Lung (tissue), 12 donors: ENCODE measurements around the gene ADAMTS5. TPM values are rescaled to one million over a fixed set of nuclear protein-coding genes. Genes with fewer than 3 reads are reported as not detected.

Experiments used
- ATAC-seq: fragments of 200-7000 bp; cut with Tn5 transposase; one replicate; pipeline ENCODE4 v1.9.1; 2020; ENCODE audit warnings: moderate number of reproducible peaks; ENCODE audit not compliant: insufficient read depth, low FRiP score
- DNase-seq, 3 donors: peaks; one replicate each; pipeline ENCODE4 v3.0.0-alpha.2; 2013 to 2017
- H3K27ac ChIP-seq, 2 donors: one replicate each; pipeline ENCODE4 v1.5.1; 2013; ENCODE audit warnings: mild to moderate bottlenecking in 2 of 2, moderate library complexity in 2 of 2, control low read depth in 1 of 2, inconsistent platforms in 1 of 2, low read depth in 1 of 2, low read length in 1 of 2
- H3K27me3 ChIP-seq, 3 donors: one replicate each; pipeline ENCODE4 v1.5.1; 2013; ENCODE audit warnings: low read length in 2 of 3; ENCODE audit not compliant: control insufficient read depth in 3 of 3, insufficient read depth in 3 of 3
- H3K36me3 ChIP-seq, 4 donors: one replicate each; pipeline ENCODE4 v1.5.1; 2013; ENCODE audit warnings: low read length in 4 of 4, mild to moderate bottlenecking in 1 of 4, moderate library complexity in 1 of 4; ENCODE audit not compliant: control insufficient read depth in 4 of 4, insufficient read depth in 4 of 4
- H3K4me1 ChIP-seq, 5 donors: one replicate each; pipeline ENCODE4 v1.5.1; 2013; ENCODE audit warnings: low read length in 5 of 5, mild to moderate bottlenecking in 2 of 5, moderate library complexity in 1 of 5; ENCODE audit not compliant: control insufficient read depth in 5 of 5, insufficient read depth in 5 of 5
- H3K4me3 ChIP-seq: one replicate; pipeline ENCODE4 v1.5.1; 2013; ENCODE audit warnings: mild to moderate bottlenecking, control low read depth, moderate library complexity
- H3K9ac ChIP-seq, 2 donors: one replicate each; pipeline ENCODE4 v1.5.1; 2013; ENCODE audit warnings: low read length in 2 of 2, control low read depth in 1 of 2; ENCODE audit not compliant: insufficient read depth in 1 of 2
- H3K9me3 ChIP-seq, 4 donors: one replicate each; pipeline ENCODE4 v1.5.1; 2013; ENCODE audit warnings: low read length in 3 of 4, mild to moderate bottlenecking in 1 of 4, moderate library complexity in 1 of 4; ENCODE audit not compliant: control insufficient read depth in 4 of 4, insufficient read depth in 3 of 4
- WGBS, 2 donors: extraction: QIAGEN DNeasy Blood & Tissue Kit; methylation state at CpG; one replicate each; pipeline ENCODE4 v1.1.7; 2013; 5-methylcytosine and 5-hydroxymethylcytosine counted together
- polyA plus RNA-seq, 2 donors: library from polyadenylated mRNA; stranded (reverse); fragments of 200-250 nt; gene quantifications; one replicate each; pipeline ENCODE4 v1.2.1, GENCODE V29; 2013
- total RNA-seq, 2 donors: library from RNA; depleted of rRNA in 1 of 2; stranded (reverse); fragments of >200 nt in 1 of 2; gene quantifications; one replicate each; pipeline ENCODE4 v1.2.1, GENCODE V29; 2014 to 2021
- TF ChIP-seq, protein P1 (sequence below): IDR thresholded peaks from 2 replicates; pipeline ENCODE4 v1.5.1; 2012; ENCODE audit warnings: mild to moderate bottlenecking; ENCODE audit errors: control extremely low read depth, extremely low read depth
- donor health status: control.
- donor health status: control.
- donor health status: Bipolar disorder and iron deficiency.
- donor health status: healthy.
- donor health status: DM: yes; HTN: yes; CAD: no.

ADAMTS5 gene
- total and polyA plus RNA-seq, 4 donors = 0.59 to 22.2 (median 2.8) TPM

DNA sequence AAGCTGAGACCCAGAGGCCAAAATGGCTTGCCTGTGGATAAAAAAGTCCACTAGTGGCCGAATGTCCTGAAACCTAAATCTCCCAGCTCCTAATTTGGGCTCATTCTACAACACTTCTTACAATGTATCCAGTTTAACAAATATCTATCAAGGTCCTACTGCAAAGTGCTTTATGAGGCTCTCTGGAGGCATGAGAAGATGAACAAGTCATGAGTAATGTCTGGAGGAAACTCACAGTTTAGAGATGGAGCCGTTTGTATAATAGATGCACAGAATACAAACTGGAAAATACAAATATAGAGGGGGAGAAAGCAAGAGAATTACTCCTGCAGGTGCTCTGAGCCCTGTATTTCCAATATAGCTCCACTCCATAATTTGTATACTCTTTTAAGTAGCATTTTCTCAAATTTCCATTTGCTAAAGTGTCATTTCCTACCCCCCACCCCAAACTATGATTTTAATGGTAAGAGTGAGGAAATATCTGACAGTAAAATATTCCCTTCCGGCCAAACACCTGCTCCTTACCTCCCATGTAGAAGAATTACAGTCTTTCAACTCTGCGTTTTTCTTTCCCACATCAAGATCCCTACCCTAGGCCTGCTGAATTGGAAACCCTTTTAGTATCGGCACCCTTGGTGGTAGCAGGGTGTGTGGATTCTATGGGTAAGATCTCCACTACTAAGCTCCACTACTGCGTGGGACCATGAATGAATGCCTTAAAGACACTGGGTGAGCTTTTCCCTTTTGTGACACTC lies 3.3 kb upstream of the ADAMTS5 start:
- DNase-seq (no peak), ATAC-seq (no peak)
- Histone ChIP-seq H3K9ac (no peak overlapping the region), H3K36me3 (no peaks in the 10 kb centered on the region), H3K4me3 (no peak overlapping the region), H3K27ac (no peak overlapping the region), H3K9me3 (no peaks in the 10 kb centered on the region), H3K4me1 (peaks cover 0 to 14% (median 0%) of the 10 kb centered on the region in 5 donors), H3K27me3 (peaks cover 3 to 46% (median 13%) of the 10 kb centered on the region in 3 donors)
- 81 to 87% methylated on average over 6 of the region's 6 CpGs for WGBS, 2 donors
- TF ChIP-seq, protein P1, sequence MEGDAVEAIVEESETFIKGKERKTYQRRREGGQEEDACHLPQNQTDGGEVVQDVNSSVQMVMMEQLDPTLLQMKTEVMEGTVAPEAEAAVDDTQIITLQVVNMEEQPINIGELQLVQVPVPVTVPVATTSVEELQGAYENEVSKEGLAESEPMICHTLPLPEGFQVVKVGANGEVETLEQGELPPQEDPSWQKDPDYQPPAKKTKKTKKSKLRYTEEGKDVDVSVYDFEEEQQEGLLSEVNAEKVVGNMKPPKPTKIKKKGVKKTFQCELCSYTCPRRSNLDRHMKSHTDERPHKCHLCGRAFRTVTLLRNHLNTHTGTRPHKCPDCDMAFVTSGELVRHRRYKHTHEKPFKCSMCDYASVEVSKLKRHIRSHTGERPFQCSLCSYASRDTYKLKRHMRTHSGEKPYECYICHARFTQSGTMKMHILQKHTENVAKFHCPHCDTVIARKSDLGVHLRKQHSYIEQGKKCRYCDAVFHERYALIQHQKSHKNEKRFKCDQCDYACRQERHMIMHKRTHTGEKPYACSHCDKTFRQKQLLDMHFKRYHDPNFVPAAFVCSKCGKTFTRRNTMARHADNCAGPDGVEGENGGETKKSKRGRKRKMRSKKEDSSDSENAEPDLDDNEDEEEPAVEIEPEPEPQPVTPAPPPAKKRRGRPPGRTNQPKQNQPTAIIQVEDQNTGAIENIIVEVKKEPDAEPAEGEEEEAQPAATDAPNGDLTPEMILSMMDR = no peak

DNA sequence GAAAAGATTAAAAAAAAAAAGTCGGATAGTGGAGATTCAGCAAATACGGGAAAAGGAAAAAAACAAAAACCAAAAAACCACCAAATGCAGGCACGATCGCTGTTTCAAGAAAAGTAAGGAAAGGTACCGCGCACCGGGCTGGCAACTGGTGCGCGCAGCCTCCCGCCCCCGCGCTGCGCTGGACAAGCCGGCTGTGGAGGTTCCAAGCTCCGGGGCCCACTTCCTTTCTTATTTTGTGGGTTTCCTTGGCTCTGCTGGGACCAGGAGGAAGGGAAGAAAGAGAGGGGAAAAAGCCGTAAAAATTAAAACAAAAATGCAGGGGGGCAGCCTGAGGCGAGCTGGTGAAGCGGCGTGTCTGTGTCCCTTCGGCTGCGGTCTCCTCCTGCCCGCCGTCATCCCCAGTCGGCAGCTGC lies 233 bp downstream of the ADAMTS5 start:
- peak in 1 of 3 donors; percentile 29 for DNase-seq
- H3K27me3 ChIP-seq = peaks cover 3 to 37% (median 13%) of the 10 kb centered on the region in 3 donors
- TF ChIP-seq, protein P1 = no peak
- peak overlapping the region in 1 of 2 donors; percentile 34 for H3K9ac ChIP-seq
- peak overlapping the region in 1 of 2 donors; percentile 65 for H3K27ac ChIP-seq
- no peaks in the 10 kb centered on the region for H3K9me3 ChIP-seq
- peaks cover 0 to 42% (median 5%) of the 10 kb centered on the region in 5 donors for H3K4me1 ChIP-seq
- 2 to 3% methylated on average over 24 of the region's 24 CpGs for WGBS, 2 donors
- no peaks in the 10 kb centered on the region for H3K36me3 ChIP-seq
- ATAC-seq = no peak
- H3K4me3 ChIP-seq = peak overlapping the region; percentile 6

DNA sequence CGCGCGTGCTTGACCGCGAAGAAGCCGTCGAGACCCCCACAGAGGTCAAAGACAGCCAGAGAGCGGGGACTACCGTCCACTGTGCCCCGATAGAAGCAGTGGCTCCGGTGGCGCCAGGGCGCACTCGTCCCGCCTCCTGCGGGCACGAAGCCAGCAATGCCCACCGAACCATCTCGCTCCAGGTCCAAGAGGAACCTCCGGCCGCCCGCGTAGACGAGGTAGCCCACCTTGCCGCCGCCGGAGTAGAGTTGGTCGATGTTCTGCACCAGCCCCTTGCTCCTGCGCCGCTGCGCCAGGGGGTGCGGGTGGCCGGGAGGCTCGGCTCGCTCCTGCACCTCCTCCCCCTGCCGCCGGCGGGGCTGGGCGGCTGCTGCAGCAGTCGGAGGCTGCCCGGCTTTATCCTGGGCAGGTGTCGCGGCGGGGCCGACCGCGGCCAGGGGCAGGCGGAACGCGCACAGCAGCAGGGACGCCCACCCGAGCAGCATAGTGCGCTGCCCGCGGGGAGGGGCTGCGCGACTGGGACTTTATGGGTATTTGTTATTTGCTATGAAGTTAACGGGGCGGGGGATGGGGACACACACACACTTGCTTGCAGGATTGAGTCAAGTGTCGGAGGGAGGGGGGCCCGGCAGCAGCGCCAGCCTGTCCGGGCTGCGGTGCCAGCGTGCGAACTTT lies 844 bp downstream of the ADAMTS5 start:
- DNase-seq (peak; percentile 44 to 57 (median 53)), ATAC-seq (no peak)
- peaks cover 3 to 36% (median 13%) of the 10 kb centered on the region in 3 donors for H3K27me3 ChIP-seq
- no peak overlapping the region for H3K9ac ChIP-seq
- 2% methylated on average over 56 to 66 of the region's 66 CpGs for WGBS, 2 donors
- H3K9me3 ChIP-seq = no peaks in the 10 kb centered on the region
- H3K4me3 ChIP-seq = peak overlapping the region; percentile 43
- H3K27ac ChIP-seq = peak overlapping the region in 1 of 2 donors; percentile 12
- TF ChIP-seq, protein P1 = no peak
- no peaks in the 10 kb centered on the region for H3K36me3 ChIP-seq
- peaks cover 0 to 45% (median 5%) of the 10 kb centered on the region in 5 donors for H3K4me1 ChIP-seq
